HEK293 (cell line): ENCODE data around the gene TENT4A.

Experiments
- CTCF ChIA-PET: fragments of 350-600 bp; formaldehyde crosslinking; extraction: SDS; loops from one replicate; lab custom pipeline; 2021; ENCODE audit warnings: antibody characterized with exemption; lab: Yijun Ruan, JAX
- POLR2A ChIA-PET: fragments of 300-600 bp; formaldehyde crosslinking; extraction: SDS; loops from one replicate; lab custom pipeline; 2020; ENCODE audit warnings: antibody characterized with exemption, inconsistent platforms; lab: Yijun Ruan, JAX
- H3K27ac ChIP-seq: fragments of 200-500 bp; sonication (Bioruptor generic); 2 replicates; pipeline ENCODE4 v1.5.1; 2014; ENCODE audit warnings: low read depth, low read length, control low read depth, inconsistent platforms; ENCODE audit errors: extremely low read depth
- H3K36me3 ChIP-seq, 2 experiments: fragments of 200-500 bp in 1 of 2; sonication (Bioruptor generic) in 1 of 2; 1 replicate in 1 of 2; 2 replicates in 1 of 2; pipeline ENCODE4 v1.5.1; 2014 to 2017; ENCODE audit warnings: inconsistent platforms in 2 of 2, low read length in 2 of 2; ENCODE audit not compliant: control insufficient read depth in 2 of 2, insufficient read depth in 1 of 2
- H3K4me1 ChIP-seq: fragments of 200-500 bp; sonication (Bioruptor generic); 2 replicates; pipeline ENCODE4 v1.5.1; 2014; ENCODE audit warnings: mild to moderate bottlenecking, low read length, inconsistent platforms; ENCODE audit not compliant: control insufficient read depth, insufficient read depth
- H3K4me3 ChIP-seq: 2 replicates; pipeline ENCODE4 v1.5.1; 2011; ENCODE audit warnings: low read depth, mild to moderate bottlenecking, control low read depth, low read length, moderate library complexity
- H3K9me3 ChIP-seq: fragments of 200-500 bp; sonication (Bioruptor generic); 2 replicates; pipeline ENCODE4 v1.5.1; 2014; ENCODE audit warnings: low read depth, low read length, inconsistent platforms; ENCODE audit not compliant: control insufficient read depth, insufficient read depth
- AEBP2 ChIP-seq: fragments of 450-650 bp; formaldehyde crosslinking; IDR thresholded peaks from 2 replicates; pipeline ENCODE4 v1.5.1; 2016; ENCODE audit warnings: missing biosample characterization, missing genetic modification characterization, borderline replicate concordance
- BCL11B ChIP-seq: fragments of 450-650 bp; formaldehyde crosslinking; IDR thresholded peaks from 2 replicates; pipeline ENCODE4 v1.5.1; 2016; ENCODE audit warnings: low read depth, missing biosample characterization, missing genetic modification characterization
- PRDM1 ChIP-seq: fragments of 450-650 bp; formaldehyde crosslinking; IDR thresholded peaks from 2 replicates; pipeline ENCODE4; 2016; ENCODE audit warnings: missing biosample characterization, missing genetic modification characterization
- SP3 ChIP-seq: fragments of 450-650 bp; formaldehyde crosslinking; IDR thresholded peaks from 2 replicates; pipeline ENCODE4 v1.5.1; 2016; ENCODE audit warnings: missing biosample characterization, missing genetic modification characterization
- ZNF148 ChIP-seq: fragments of 450-650 bp; formaldehyde crosslinking; IDR thresholded peaks from 2 replicates; pipeline ENCODE4 v1.5.0; 2017; ENCODE audit warnings: missing biosample characterization, missing genetic modification characterization, borderline replicate concordance
- ZNF16 ChIP-seq: fragments of 450-650 bp; formaldehyde crosslinking; IDR thresholded peaks from 2 replicates; pipeline ENCODE4 v1.5.1; 2016; ENCODE audit warnings: low read depth, missing biosample characterization, missing genetic modification characterization
- ZNF248 ChIP-seq: fragments of 450-650 bp; formaldehyde crosslinking; IDR thresholded peaks from 2 replicates; pipeline ENCODE4 v1.5.1; 2017; ENCODE audit warnings: missing biosample characterization, missing genetic modification characterization
- ZNF26 ChIP-seq: fragments of 450-650 bp; formaldehyde crosslinking; IDR thresholded peaks from 2 replicates; pipeline ENCODE4 v1.5.1; 2016; ENCODE audit warnings: missing biosample characterization, missing genetic modification characterization
- ZNF366 ChIP-seq: fragments of 450-650 bp; formaldehyde crosslinking; conservative IDR thresholded peaks from 2 replicates; pipeline ENCODE4 v1.5.1; 2016; ENCODE audit warnings: missing biosample characterization, missing genetic modification characterization
- ZNF645 ChIP-seq: fragments of 450-650 bp; formaldehyde crosslinking; IDR thresholded peaks from 2 replicates; pipeline ENCODE4; 2016; ENCODE audit warnings: missing biosample characterization, missing genetic modification characterization

The TENT4A gene

GRCh38 chr5:6785861-6786180 is 72.6 kb downstream of the TENT4A start (continued):
- no peak for TF ChIP-seq ZNF26

- Histone ChIP-seq H3K27ac (no peak overlapping the region), H3K4me1 (no peaks in the 10 kb centered on the region), H3K9me3 (no peaks in the 10 kb centered on the region), H3K36me3 (0 out of 3 replicates have a peak, but pooled peaks cover 0 to 3% of the 10 kb centered on the region in 2 experiments), H3K4me3 (no peak overlapping the region)
- ChIA-PET POLR2A (no interaction called here), CTCF (interaction anchor here (0.6 to 0.8 kb wide), 2 partner anchors 22 to 1489 kb away, joined by 3 to 4 read pairs; no protein-coding TSS in a partner anchor)
- no peak for TF ChIP-seq ZNF645 (tag by site-specific recombination)
- no peak for TF ChIP-seq SP3 (tag by site-specific recombination)
- no peak for TF ChIP-seq BCL11B (tag by site-specific recombination)
- no peak for TF ChIP-seq ZNF148
These were observed 73.7 kb downstream of the TENT4A start for GRCh38 chr5:6786786-6787495.

GRCh38 chr5:6787941-6788340 is 74.7 kb downstream of the TENT4A start:
- no peaks in the 10 kb centered on the region for H3K9me3 ChIP-seq
- no peak for TF ChIP-seq ZNF366 (tag by site-specific recombination)
- ChIA-PET POLR2A (no interaction called here), CTCF (interaction anchor here (0.8 kb wide), 1 partner anchor 23 kb away, joined by 4 read pairs; no protein-coding TSS in a partner anchor)
- no peaks in the 10 kb centered on the region for H3K36me3 ChIP-seq
- no peak overlapping the region for H3K4me3 ChIP-seq
- no peaks in the 10 kb centered on the region for H3K4me1 ChIP-seq
- no peak overlapping the region for H3K27ac ChIP-seq

GRCh38 chr5:6788439-6788838 is 75.2 kb downstream of the TENT4A start:
- H3K4me3 ChIP-seq = no peak overlapping the region
- H3K9me3 ChIP-seq = no peaks in the 10 kb centered on the region
- ChIA-PET CTCF (interaction anchor here (1.0 kb wide), 2 partner anchors 14 to 32 kb away, joined by 3 read pairs; no protein-coding TSS in a partner anchor), POLR2A (no interaction called here)
- no peaks in the 10 kb centered on the region for H3K36me3 ChIP-seq
- TF ChIP-seq ZNF248 (tag by site-specific recombination) (no peak), ZNF16 (no peak), AEBP2 (tag by site-specific recombination) (no peak), PRDM1 (tag by site-specific recombination) (no peak)
- no peaks in the 10 kb centered on the region for H3K4me1 ChIP-seq
- no peak overlapping the region for H3K27ac ChIP-seq
